Measurements from ENCODE around the gene TEX261.

DNA sequence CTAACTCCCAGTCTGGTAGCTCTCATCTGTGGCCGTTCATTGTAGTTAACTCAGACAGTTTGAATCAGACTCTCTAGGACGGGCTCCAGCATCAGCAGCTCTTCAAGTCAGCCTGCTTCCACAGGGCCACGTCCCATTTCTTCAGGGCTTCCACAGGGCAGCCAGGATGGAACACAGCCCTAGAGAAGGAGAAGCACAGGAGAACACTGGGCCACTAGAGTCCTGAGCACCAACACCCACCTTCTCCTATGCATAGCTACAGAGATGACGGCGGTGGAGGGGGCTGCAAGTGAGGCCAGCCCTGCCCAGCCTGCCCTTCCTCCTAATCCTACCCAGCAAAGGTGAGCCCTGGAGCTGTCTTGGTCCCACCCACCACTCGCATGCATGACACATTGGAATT lies 10.2 kb upstream of the TEX261 start:
- TF ChIP-seq NFIC (IDR thresholded peaks at IDR 0.05; ENCODE audit: borderline replicate concordance): no peak
- TF ChIP-seq, protein P1, sequence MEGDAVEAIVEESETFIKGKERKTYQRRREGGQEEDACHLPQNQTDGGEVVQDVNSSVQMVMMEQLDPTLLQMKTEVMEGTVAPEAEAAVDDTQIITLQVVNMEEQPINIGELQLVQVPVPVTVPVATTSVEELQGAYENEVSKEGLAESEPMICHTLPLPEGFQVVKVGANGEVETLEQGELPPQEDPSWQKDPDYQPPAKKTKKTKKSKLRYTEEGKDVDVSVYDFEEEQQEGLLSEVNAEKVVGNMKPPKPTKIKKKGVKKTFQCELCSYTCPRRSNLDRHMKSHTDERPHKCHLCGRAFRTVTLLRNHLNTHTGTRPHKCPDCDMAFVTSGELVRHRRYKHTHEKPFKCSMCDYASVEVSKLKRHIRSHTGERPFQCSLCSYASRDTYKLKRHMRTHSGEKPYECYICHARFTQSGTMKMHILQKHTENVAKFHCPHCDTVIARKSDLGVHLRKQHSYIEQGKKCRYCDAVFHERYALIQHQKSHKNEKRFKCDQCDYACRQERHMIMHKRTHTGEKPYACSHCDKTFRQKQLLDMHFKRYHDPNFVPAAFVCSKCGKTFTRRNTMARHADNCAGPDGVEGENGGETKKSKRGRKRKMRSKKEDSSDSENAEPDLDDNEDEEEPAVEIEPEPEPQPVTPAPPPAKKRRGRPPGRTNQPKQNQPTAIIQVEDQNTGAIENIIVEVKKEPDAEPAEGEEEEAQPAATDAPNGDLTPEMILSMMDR (IDR thresholded peaks at IDR 0.05): no peak
- no peak for TF ChIP-seq TAF1 (IDR thresholded peaks at IDR 0.05; ENCODE audit: borderline replicate concordance, low read depth, low read length)
- no peak for TF ChIP-seq TEAD4 (IDR thresholded peaks at IDR 0.05; ENCODE audit: borderline replicate concordance, insufficient read depth)
- TF ChIP-seq REST (IDR thresholded peaks at IDR 0.05; ENCODE audit: low read depth, low read length): no peak
- TF ChIP-seq RAD21 (IDR thresholded peaks at IDR 0.05; ENCODE audit: low read length): no peak
- no peak for TF ChIP-seq ELF1 (IDR thresholded peaks at IDR 0.05)
- no peak for TF ChIP-seq EP300 (IDR thresholded peaks at IDR 0.05; ENCODE audit: borderline replicate concordance in 1 of 2, low read depth in 1 of 2, low read length in 1 of 2)
- TF ChIP-seq MAX (IDR thresholded peaks at IDR 0.05; ENCODE audit: low read depth): no peak
- no peak for TF ChIP-seq YY1 (IDR thresholded peaks at IDR 0.05; ENCODE audit: low read depth)
- TF ChIP-seq SMC3 (IDR thresholded peaks at IDR 0.05; ENCODE audit: low read depth, low read length): no peak
- TF ChIP-seq GATA2 (CRISPR knock-in tag; IDR thresholded peaks at IDR 0.05): no peak
